Lower lobe of right lung (tissue), 2 donors: ENCODE measurements around the gene TDRD12. TPM values are rescaled to one million over a fixed set of nuclear protein-coding genes. Genes with fewer than 3 reads are reported as not detected.
"Not testable (repeated sequence)": the region's sequence is repeated elsewhere in the genome, so short reads cannot be mapped to it uniquely, and the experiment has no call there.

Source experiments
- ATAC-seq, 2 donors: fragments of 200-7000 bp; cut with Tn5 transposase; one replicate each; pipeline ENCODE4 v1.9.1; 2020 to 2022; ENCODE audit warnings: mild to moderate bottlenecking in 2 of 2, moderate library complexity in 2 of 2
- DNase-seq: peaks from one replicate; pipeline ENCODE4 v3.0.0-alpha.2; 2020
- H3K27ac ChIP-seq: fragments of 200-600 bp; one replicate; pipeline ENCODE4 v1.8.0; 2022
- H3K27me3 ChIP-seq: fragments of 200-600 bp; one replicate; pipeline ENCODE4 v1.8.0; 2022; ENCODE audit warnings: low read depth
- H3K36me3 ChIP-seq: fragments of 200-600 bp; one replicate; pipeline ENCODE4 v1.8.0; 2022; ENCODE audit warnings: mild to moderate bottlenecking
- H3K4me1 ChIP-seq: fragments of 200-600 bp; one replicate; pipeline ENCODE4 v1.8.0; 2022
- H3K4me3 ChIP-seq: fragments of 200-600 bp; one replicate; pipeline ENCODE4 v1.8.0; 2022; ENCODE audit warnings: mild to moderate bottlenecking
- H3K9me3 ChIP-seq: fragments of 200-600 bp; one replicate; pipeline ENCODE4 v1.8.0; 2022
- CTCF ChIP-seq: fragments of 200-600 bp; IDR thresholded peaks from one replicate; pipeline ENCODE4 v1.8.0; 2022; ENCODE audit warnings: antibody characterized with exemption, mild to moderate bottlenecking
- intact Hi-C: fragments of 100-400 bp; cut with DNase I; formaldehyde crosslinking; loops from one replicate; pipeline ENCODE4 v1.11.0; 2022
- total RNA-seq: library from RNA; stranded (reverse); fragmentation: NEBNext Ultra II Directional; extraction: Animal tissue kit (Norgen Biotek cat#: 25700); gene quantifications from one replicate; pipeline ENCODE4 v1.2.1, GENCODE V29; 2021
- donor health status: DM: no; HTN: yes; CAD: no; lungs with severe emphysema.

TDRD12 gene
- total RNA-seq, 1 donor from 2014 or later, result not detected

DNA sequence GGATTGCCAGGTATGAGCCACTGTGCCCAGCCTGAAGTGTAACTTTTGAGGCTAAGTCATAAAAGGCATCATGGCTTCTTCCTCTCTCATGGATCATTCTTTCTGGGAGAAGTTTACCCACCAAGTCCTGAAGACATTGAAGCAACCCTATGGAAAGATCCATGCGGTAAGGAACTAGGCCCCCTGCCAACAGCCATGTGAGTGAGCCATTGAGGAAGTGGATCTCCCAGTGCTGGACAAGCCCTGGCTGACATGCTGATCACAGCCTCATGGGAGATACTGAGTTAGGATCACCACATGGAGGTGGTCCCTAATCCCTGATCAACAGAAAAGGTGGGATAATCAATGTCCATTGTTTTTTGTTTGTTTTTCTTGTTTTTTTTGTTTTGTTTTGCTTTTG is 31.3 kb upstream of the TDRD12 start:
- no peaks in the 10 kb centered on the region for H3K36me3 ChIP-seq
- no peaks in the 10 kb centered on the region for H3K9me3 ChIP-seq
- no peak overlapping the region for H3K4me3 ChIP-seq
- intact Hi-C loops, result no loop called here
- no peak for ATAC-seq
- no peaks in the 10 kb centered on the region for H3K27me3 ChIP-seq
- DNase-seq, result no peak
- TF ChIP-seq CTCF, result no peak
- peaks cover 27% of the 10 kb centered on the region for H3K4me1 ChIP-seq
- H3K27ac ChIP-seq, result no peak overlapping the region

GRCh38 chr19:32691291-32691951 is 28.1 kb upstream of the TDRD12 start, which contains the start of gene NUDT19:
Gene NUDT19, plus strand, starts transcription at chr19:32691821. Its CDS starts 140 bp downstream, at chr19:32691961.
- intact Hi-C loops, result no loop called here
- peaks cover 58% of the 10 kb centered on the region for H3K4me1 ChIP-seq

GRCh38 chr19:32691952-32692726 is 27.4 kb upstream of the TDRD12 start:
- no peaks in the 10 kb centered on the region for H3K9me3 ChIP-seq
- ATAC-seq, result peak; percentile 85 to 92
- intact Hi-C loops, result no loop called here
- no peaks in the 10 kb centered on the region for H3K27me3 ChIP-seq
- no peaks in the 10 kb centered on the region for H3K36me3 ChIP-seq
- H3K4me1 ChIP-seq, result peaks cover 66% of the 10 kb centered on the region
- no peak for TF ChIP-seq CTCF
- H3K4me3 ChIP-seq, result peak overlapping the region; percentile 88
- peak overlapping the region; percentile 92 for H3K27ac ChIP-seq
- peak; percentile 87 for DNase-seq

More at GRCh38 chr19:32691291-32691951, 28.1 kb upstream of the TDRD12 start, which contains the start of gene NUDT19:
- peak within 1 kb of the TSS; percentile 92 for H3K27ac ChIP-seq
- H3K36me3 ChIP-seq, result no peaks in the 10 kb centered on the region
- TF ChIP-seq CTCF, result no peak
- peak; percentile 96 to 97 for ATAC-seq
- peak within 1 kb of the TSS; percentile 88 for H3K4me3 ChIP-seq
- H3K27me3 ChIP-seq, result no peaks in the 10 kb centered on the region
- DNase-seq, result peak; percentile 94
- no peaks in the 10 kb centered on the region for H3K9me3 ChIP-seq

- Histone ChIP-seq H3K27ac (peak overlapping the region; percentile 92), H3K36me3 (no peaks in the 10 kb centered on the region), H3K27me3 (no peaks in the 10 kb centered on the region), H3K9me3 (no peaks in the 10 kb centered on the region), H3K4me1 (peaks cover 71% of the 10 kb centered on the region), H3K4me3 (peak overlapping the region; percentile 88)
- intact Hi-C loops, result no loop called here
- ATAC-seq, result peak; percentile 5 to 11
- no peak for DNase-seq
- no peak for TF ChIP-seq CTCF
These were observed 26.9 kb upstream of the TDRD12 start for GRCh38 chr19:32692727-32693061.

DNA sequence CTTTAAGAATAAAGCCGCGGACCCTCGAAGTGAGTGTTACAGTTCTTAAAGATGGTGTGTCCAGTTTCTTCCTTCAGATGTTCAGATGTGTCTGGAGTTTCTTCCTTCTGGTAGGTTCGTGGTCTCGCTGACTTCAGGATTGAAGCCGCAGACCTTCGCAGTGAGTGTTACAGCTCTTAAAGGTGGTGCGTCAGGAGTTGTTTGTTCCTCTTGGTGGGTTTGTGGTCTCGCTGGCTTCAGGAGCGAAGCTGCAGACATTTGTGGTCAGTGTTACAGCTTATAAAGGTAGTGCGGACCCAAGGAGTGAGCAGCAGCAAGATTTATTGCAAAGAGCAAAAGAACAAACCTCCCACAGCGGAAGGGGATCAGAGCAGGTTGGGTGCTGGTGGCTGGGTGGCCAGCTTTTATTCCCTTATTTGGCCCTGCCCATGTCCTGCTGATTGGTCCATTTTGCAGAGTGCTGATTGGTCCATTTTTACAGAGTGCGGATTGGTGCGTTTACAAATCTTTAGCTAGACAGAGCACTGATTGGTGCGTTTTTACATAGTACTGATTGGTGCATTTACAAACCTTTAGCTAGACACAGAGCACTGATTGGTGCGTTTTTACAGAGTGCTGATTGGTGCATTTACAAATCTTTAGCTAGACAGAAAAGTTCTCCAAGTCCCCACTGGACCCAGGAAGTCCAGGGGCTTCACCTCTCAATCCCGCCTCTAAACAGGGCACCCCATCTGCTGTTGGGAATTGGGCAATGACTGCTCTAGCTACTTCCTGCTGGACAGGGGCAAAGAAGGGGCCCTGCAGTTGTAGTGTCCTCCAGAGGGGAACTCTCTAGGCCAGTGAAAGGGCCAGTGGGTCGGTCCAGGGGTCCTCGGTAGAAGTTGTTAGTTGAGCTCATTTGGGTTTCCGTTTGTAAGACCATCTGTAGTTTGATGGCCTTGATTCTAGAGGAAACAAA is 26.1 kb upstream of the TDRD12 start:
- H3K27me3 ChIP-seq, intact Hi-C loops, H3K9me3 ChIP-seq, ATAC-seq, DNase-seq, H3K36me3 ChIP-seq: not testable (repeated sequence)
- Histone ChIP-seq H3K27ac (peak overlapping the region; percentile 92), H3K4me1 (peaks cover 71% of the 10 kb centered on the region), H3K4me3 (peak overlapping the region; percentile 88)

GRCh38 chr19:32694316-32694715 is 25.3 kb upstream of the TDRD12 start:
- H3K9me3 ChIP-seq, DNase-seq, H3K27me3 ChIP-seq, intact Hi-C loops, H3K36me3 ChIP-seq, ATAC-seq: not testable (repeated sequence)
- Histone ChIP-seq H3K4me1 (peaks cover 71% of the 10 kb centered on the region), H3K27ac (peak overlapping the region; percentile 92), H3K4me3 (peak overlapping the region; percentile 88)

- ATAC-seq, H3K27ac ChIP-seq, H3K9me3 ChIP-seq, DNase-seq, intact Hi-C loops, H3K27me3 ChIP-seq: not testable (repeated sequence)
- Histone ChIP-seq H3K4me3 (peak overlapping the region; percentile 88), H3K4me1 (peaks cover 68% of the 10 kb centered on the region), H3K36me3 (peaks cover 15% of the 10 kb centered on the region)
These were observed 24.7 kb upstream of the TDRD12 start for GRCh38 chr19:32694851-32695250.

GRCh38 chr19:32695506-32695905 is 24.1 kb upstream of the TDRD12 start:
- H3K9me3 ChIP-seq, ATAC-seq, DNase-seq, H3K27me3 ChIP-seq, H3K27ac ChIP-seq, intact Hi-C loops: not testable (repeated sequence)
- H3K36me3 ChIP-seq, result peaks cover 22% of the 10 kb centered on the region
- peaks cover 62% of the 10 kb centered on the region for H3K4me1 ChIP-seq
- H3K4me3 ChIP-seq, result peak overlapping the region; percentile 88

- H3K4me3 ChIP-seq, H3K27ac ChIP-seq, ATAC-seq, intact Hi-C loops, DNase-seq, H3K9me3 ChIP-seq, H3K27me3 ChIP-seq: not testable (repeated sequence)
- Histone ChIP-seq H3K36me3 (peaks cover 22% of the 10 kb centered on the region), H3K4me1 (peaks cover 55% of the 10 kb centered on the region)
These were observed 22.8 kb upstream of the TDRD12 start for GRCh38 chr19:32696771-32697170.
